Osteoblast (primary cell): ENCODE measurements around the gene IFI35. TPM values are rescaled to one million over a fixed set of nuclear protein-coding genes. Genes with fewer than 3 reads are reported as not detected.
"Not testable (repeated sequence)": the region's sequence is repeated elsewhere in the genome, so short reads cannot be mapped to it uniquely, and the experiment has no call there.

Source experiments
- DNase-seq: peaks from one replicate; pipeline ENCODE4 v3.0.0; 2011; ENCODE audit warnings: low spot score, mixed read lengths; ENCODE audit not compliant: insufficient read length; ENCODE audit errors: missing footprints
- H2AFZ ChIP-seq: 2 replicates; pipeline ENCODE4 v1.6.0; 2011; ENCODE audit warnings: mild to moderate bottlenecking, low read length
- H3K27ac ChIP-seq: 2 replicates; pipeline ENCODE4 v1.5.1; 2011; ENCODE audit warnings: mild to moderate bottlenecking, low read depth, low read length, moderate library complexity
- H3K27me3 ChIP-seq: 2 replicates; pipeline ENCODE4 v1.6.0; 2012; ENCODE audit warnings: mild to moderate bottlenecking, control low read depth, inconsistent platforms, low read length, moderate library complexity; ENCODE audit not compliant: insufficient read depth
- H3K36me3 ChIP-seq: 2 replicates; pipeline ENCODE4 v1.5.1; 2011; ENCODE audit warnings: mild to moderate bottlenecking, low read length, control low read depth, moderate library complexity; ENCODE audit not compliant: insufficient read depth
- H3K4me1 ChIP-seq: 2 replicates; pipeline ENCODE4 v1.5.1; 2011; ENCODE audit warnings: mild to moderate bottlenecking, low read length, control low read depth, moderate library complexity; ENCODE audit not compliant: insufficient read depth
- H3K4me2 ChIP-seq: 2 replicates; pipeline ENCODE4 v1.6.0; 2011; ENCODE audit warnings: mild to moderate bottlenecking, low read length; ENCODE audit not compliant: insufficient read depth
- H3K4me3 ChIP-seq: fragments of 200-600 bp; sonication (generic); 3 replicates; pipeline ENCODE4 v1.5.1; 2012; ENCODE audit warnings: mild to moderate bottlenecking, low read length, inconsistent platforms; ENCODE audit not compliant: insufficient read depth
- H3K79me2 ChIP-seq: 2 replicates; pipeline ENCODE4 v1.6.0; 2012; ENCODE audit warnings: mild to moderate bottlenecking, low read length, control low read depth, inconsistent platforms; ENCODE audit not compliant: insufficient read depth
- H3K9me3 ChIP-seq: 2 replicates; pipeline ENCODE4 v1.5.1; 2011; ENCODE audit warnings: low read depth, low read length, control low read depth
- H4K20me1 ChIP-seq: 2 replicates; pipeline ENCODE4 v1.6.0; 2012; ENCODE audit warnings: mild to moderate bottlenecking, low read length, control low read depth; ENCODE audit not compliant: insufficient read depth
- CTCF ChIP-seq: IDR thresholded peaks from 2 replicates; pipeline ENCODE4 v1.5.1; 2011; ENCODE audit warnings: mild to moderate bottlenecking, low read depth, low read length, moderate library complexity; ENCODE audit errors: extremely low read depth
- total RNA-seq: library from RNA; depleted of rRNA; stranded (reverse); fragments of >200 nt; gene quantifications from 2 replicates; pipeline ENCODE4 v1.2.3, GENCODE V29; 2012

The IFI35 gene
- total RNA-seq, 1 donor = 45.2 TPM

GRCh38 chr17:42997984-42998938, 8.3 kb upstream of the IFI35 start, which contains the start of gene RPL27:
TSS of gene RPL27 (plus strand) at chr17:42998419. CDS start at chr17:42998751, 332 bp downstream.
- peak; percentile 92 for DNase-seq
- TF ChIP-seq CTCF = peak; percentile 86
- H3K27me3 ChIP-seq = no peaks in the 10 kb centered on the region
- H3K36me3 ChIP-seq = peaks cover 39% of the 10 kb centered on the region
- H4K20me1 ChIP-seq = peaks cover 24% of the 10 kb centered on the region
- peak within 1 kb of the TSS; percentile 62 for H2AFZ ChIP-seq
- no peaks in the 10 kb centered on the region for H3K9me3 ChIP-seq
- H3K27ac ChIP-seq = peak within 1 kb of the TSS; percentile 94
- peaks cover 30% of the 10 kb centered on the region for H3K79me2 ChIP-seq
- H3K4me1 ChIP-seq = peaks cover 32% of the 10 kb centered on the region
- peak within 1 kb of the TSS; percentile 92 for H3K4me2 ChIP-seq
- H3K4me3 ChIP-seq = peak within 1 kb of the TSS; percentile 92

- Histone ChIP-seq H3K9me3 (no peaks in the 10 kb centered on the region), H2AFZ (no peak overlapping the region), H4K20me1 (peaks cover 30% of the 10 kb centered on the region), H3K36me3 (peaks cover 39% of the 10 kb centered on the region), H3K4me3 (peak overlapping the region; percentile 92), H3K27me3 (no peaks in the 10 kb centered on the region), H3K79me2 (peaks cover 27% of the 10 kb centered on the region), H3K4me2 (peak overlapping the region; percentile 82), H3K27ac (peak overlapping the region; percentile 94), H3K4me1 (peaks cover 39% of the 10 kb centered on the region)
- DNase-seq = no peak
- TF ChIP-seq CTCF = no peak
Observed at GRCh38 chr17:42999003-42999525, 7.5 kb upstream of the IFI35 start.

GRCh38 chr17:43000894-43001293, 5.7 kb upstream of the IFI35 start:
- Histone ChIP-seq H3K4me1 (peaks cover 43% of the 10 kb centered on the region), H3K36me3 (peaks cover 39% of the 10 kb centered on the region), H3K27ac (peak overlapping the region; percentile 19), H3K79me2 (peaks cover 27% of the 10 kb centered on the region), H4K20me1 (peaks cover 30% of the 10 kb centered on the region)
- H3K27me3 ChIP-seq, H3K4me2 ChIP-seq, DNase-seq, H3K4me3 ChIP-seq, H2AFZ ChIP-seq, H3K9me3 ChIP-seq: not testable (repeated sequence)

GRCh38 chr17:43003542-43004172, 2.9 kb upstream of the IFI35 start:
- H2AFZ ChIP-seq = no peak overlapping the region
- H3K27ac ChIP-seq = peak overlapping the region; percentile 56
- H3K36me3 ChIP-seq = peaks cover 39% of the 10 kb centered on the region
- no peaks in the 10 kb centered on the region for H3K9me3 ChIP-seq
- H3K4me2 ChIP-seq = no peak overlapping the region
- peaks cover 27% of the 10 kb centered on the region for H3K79me2 ChIP-seq
- H3K4me1 ChIP-seq = peaks cover 35% of the 10 kb centered on the region
- no peak for DNase-seq
- peaks cover 27% of the 10 kb centered on the region for H4K20me1 ChIP-seq
- no peaks in the 10 kb centered on the region for H3K27me3 ChIP-seq
- no peak overlapping the region for H3K4me3 ChIP-seq
- no peak for TF ChIP-seq CTCF
